ENCODE results near the gene MAT2B. TPM values are rescaled to one million over a fixed set of nuclear protein-coding genes. Genes with fewer than 3 reads are reported as not detected.

The MAT2B gene
- total and polyA plus RNA-seq, 5 donors from 2014 or later, result 88.9 to 444 (median 406) TPM

DNA sequence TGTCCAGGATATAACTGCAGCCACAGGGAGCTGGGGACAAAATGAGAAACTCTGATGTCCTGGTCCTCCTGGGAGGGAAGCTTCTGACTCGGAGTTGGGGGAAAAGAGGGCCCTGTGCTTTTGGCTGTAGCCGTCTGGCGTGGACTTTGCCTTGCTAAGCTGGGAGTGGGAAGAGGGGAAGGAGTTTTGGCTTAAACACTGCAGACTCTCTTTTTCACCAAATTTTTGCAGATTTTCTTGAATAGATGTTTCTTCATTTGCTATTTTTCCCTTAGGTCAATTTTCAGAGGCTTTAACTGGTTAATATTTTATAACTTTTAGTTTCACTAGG is 15.7 kb upstream of the MAT2B start:
- Histone ChIP-seq H3K36me3 (ENCODE audit: control insufficient read depth, insufficient read depth, low read length) (no peaks in the 10 kb centered on the region), H3K27me3 (ENCODE audit: control insufficient read depth, insufficient read depth, low read length) (no peaks in the 10 kb centered on the region), H3K4me3 (ENCODE audit: low read depth, low read length) (no peak overlapping the region), H3K4me1 (ENCODE audit: control insufficient read depth, insufficient read depth, low read length, poor library complexity, severe bottlenecking) (no peaks in the 10 kb centered on the region), H3K9me3 (ENCODE audit: control insufficient read depth in 2 of 2, low read length in 2 of 2) (no peaks in the 10 kb centered on the region), H3K27ac (ENCODE audit: insufficient read depth, low read length, poor library complexity, severe bottlenecking) (no peak overlapping the region)
- Mint-ChIP-seq H3K4me3 (no peak overlapping the region), H3K27ac (peak overlapping the region in 1 of 3 donors; percentile 63), H3K27me3 (no peaks in the 10 kb centered on the region), H3K4me1 (peaks cover under 1 to 14% (median 8%) of the 10 kb centered on the region in 4 donors), H3K9me3 (no peaks in the 10 kb centered on the region), H3K36me3 (no peaks in the 10 kb centered on the region)
- no peak for DNase-seq
- no peak for ATAC-seq (ENCODE audit: low read depth in 2 of 2)

DNA sequence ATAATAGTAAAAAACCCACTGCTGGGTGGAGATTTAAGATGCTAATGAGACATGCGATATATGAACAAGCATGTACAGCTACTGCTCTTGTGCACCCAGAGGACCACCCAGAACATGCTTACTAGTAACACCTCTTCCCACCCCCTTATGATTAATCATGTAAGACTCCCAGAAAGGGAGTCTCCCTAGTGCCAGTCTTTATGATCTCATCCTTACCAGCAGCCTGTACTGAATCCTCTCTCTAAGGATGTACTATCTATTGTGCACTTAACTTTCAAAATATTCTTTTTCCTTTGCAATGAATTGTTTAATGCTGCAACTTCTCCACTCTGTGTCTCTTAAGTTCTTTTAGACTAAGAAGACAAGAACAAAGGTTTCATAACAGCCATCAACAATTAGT is 9.1 kb upstream of the MAT2B start:
- Histone ChIP-seq H3K4me3 (ENCODE audit: low read depth, low read length) (no peak overlapping the region), H3K9me3 (ENCODE audit: control insufficient read depth in 2 of 2, low read length in 2 of 2) (no peaks in the 10 kb centered on the region), H3K36me3 (ENCODE audit: control insufficient read depth, insufficient read depth, low read length) (no peaks in the 10 kb centered on the region), H3K27me3 (ENCODE audit: control insufficient read depth, insufficient read depth, low read length) (no peaks in the 10 kb centered on the region), H3K27ac (ENCODE audit: insufficient read depth, low read length, poor library complexity, severe bottlenecking) (no peak overlapping the region), H3K4me1 (ENCODE audit: control insufficient read depth, insufficient read depth, low read length, poor library complexity, severe bottlenecking) (no peaks in the 10 kb centered on the region)
- Mint-ChIP-seq H3K9me3 (no peaks in the 10 kb centered on the region), H3K4me3 (no peak overlapping the region), H3K36me3 (no peaks in the 10 kb centered on the region), H3K4me1 (peaks cover 0 to 9% (median 2%) of the 10 kb centered on the region in 4 donors), H3K27ac (no peak overlapping the region), H3K27me3 (no peaks in the 10 kb centered on the region)
- DNase-seq, result no peak
- ATAC-seq (ENCODE audit: low read depth in 2 of 2), result no peak

DNA sequence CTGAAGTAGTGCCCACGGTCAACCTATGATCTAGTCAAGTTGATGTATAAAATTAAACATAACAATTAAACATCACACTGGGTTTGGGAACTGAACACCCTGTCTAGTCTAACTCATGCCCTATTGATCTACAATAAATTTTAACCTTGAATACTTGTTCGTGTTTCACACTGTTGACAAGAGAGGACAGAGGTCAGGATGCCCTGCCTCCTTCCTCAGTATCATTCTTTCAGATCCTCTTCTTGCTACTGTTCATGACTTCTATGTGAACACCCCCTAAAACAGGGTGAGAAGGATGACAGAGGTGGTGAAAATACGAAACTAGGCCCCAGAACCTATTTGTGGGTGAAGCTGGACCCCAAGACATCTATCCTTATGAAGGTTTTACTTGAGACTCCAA is 8.1 kb upstream of the MAT2B start:
- no peak for DNase-seq
- no peaks in the 10 kb centered on the region for H3K9me3 ChIP-seq (ENCODE audit: control insufficient read depth in 2 of 2, low read length in 2 of 2)
- no peak for ATAC-seq (ENCODE audit: low read depth in 2 of 2)
- Mint-ChIP-seq H3K36me3 (no peaks in the 10 kb centered on the region), H3K27ac (no peak overlapping the region), H3K4me3 (no peak overlapping the region), H3K9me3 (no peaks in the 10 kb centered on the region), H3K27me3 (no peaks in the 10 kb centered on the region), H3K4me1 (peaks cover 0 to 5% (median 2%) of the 10 kb centered on the region in 4 donors)
- no peaks in the 10 kb centered on the region for H3K36me3 ChIP-seq (ENCODE audit: control insufficient read depth, insufficient read depth, low read length)
- no peak overlapping the region for H3K4me3 ChIP-seq (ENCODE audit: low read depth, low read length)
- H3K27me3 ChIP-seq (ENCODE audit: control insufficient read depth, insufficient read depth, low read length), result no peaks in the 10 kb centered on the region
- no peak overlapping the region for H3K27ac ChIP-seq (ENCODE audit: insufficient read depth, low read length, poor library complexity, severe bottlenecking)
- no peaks in the 10 kb centered on the region for H3K4me1 ChIP-seq (ENCODE audit: control insufficient read depth, insufficient read depth, low read length, poor library complexity, severe bottlenecking)

DNA sequence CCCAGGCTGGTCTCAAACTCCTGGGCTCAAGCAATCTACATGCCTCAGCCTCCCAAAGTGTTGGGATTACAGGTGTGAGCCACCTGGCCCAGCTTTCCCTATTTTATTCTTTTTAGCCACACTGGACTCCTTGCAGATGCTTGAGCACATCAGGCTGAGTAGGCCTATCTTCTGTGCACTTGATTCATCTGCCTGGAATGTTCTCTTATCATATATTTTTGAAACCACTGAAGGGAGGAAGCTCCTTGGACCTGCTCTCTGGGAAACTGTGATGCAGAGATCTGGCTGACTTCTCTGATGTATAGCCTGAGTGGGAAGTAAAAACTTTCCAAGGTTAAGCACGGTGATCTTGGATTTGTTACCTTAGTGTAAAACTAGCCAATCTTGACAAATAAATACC is 6.5 kb upstream of the MAT2B start:
- Histone ChIP-seq H3K27ac (ENCODE audit: insufficient read depth, low read length, poor library complexity, severe bottlenecking) (no peak overlapping the region), H3K27me3 (ENCODE audit: control insufficient read depth, insufficient read depth, low read length) (no peaks in the 10 kb centered on the region), H3K9me3 (ENCODE audit: control insufficient read depth in 2 of 2, low read length in 2 of 2) (no peaks in the 10 kb centered on the region), H3K4me1 (ENCODE audit: control insufficient read depth, insufficient read depth, low read length, poor library complexity, severe bottlenecking) (peaks cover 12% of the 10 kb centered on the region), H3K36me3 (ENCODE audit: control insufficient read depth, insufficient read depth, low read length) (no peaks in the 10 kb centered on the region), H3K4me3 (ENCODE audit: low read depth, low read length) (no peak overlapping the region)
- Mint-ChIP-seq H3K9me3 (no peaks in the 10 kb centered on the region), H3K4me1 (peaks cover 5 to 15% (median 10%) of the 10 kb centered on the region in 4 donors), H3K4me3 (no peak overlapping the region), H3K36me3 (no peaks in the 10 kb centered on the region), H3K27ac (no peak overlapping the region), H3K27me3 (no peaks in the 10 kb centered on the region)
- ATAC-seq (ENCODE audit: low read depth in 2 of 2) (no peak), DNase-seq (no peak)

DNA sequence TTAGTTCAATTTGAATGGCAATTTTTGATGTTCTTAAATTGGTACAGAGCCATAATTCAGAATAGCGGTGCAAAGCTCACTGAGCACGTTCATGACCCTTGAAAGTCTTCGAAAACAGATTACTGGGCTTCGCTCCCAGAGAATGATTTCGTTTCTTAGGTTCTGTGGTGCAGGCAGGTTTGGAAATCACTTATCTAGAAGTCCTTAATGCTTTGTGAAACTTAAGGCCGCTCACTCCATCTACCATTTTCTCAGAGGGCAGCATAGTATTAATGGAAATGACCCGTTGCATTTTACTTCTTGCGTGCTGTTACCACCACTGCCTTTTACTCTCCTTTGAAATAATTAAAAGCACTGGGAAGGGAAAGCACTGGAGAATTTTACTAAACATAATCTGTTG is 2.9 kb upstream of the MAT2B start:
- H3K4me3 ChIP-seq (ENCODE audit: low read depth, low read length), result peak overlapping the region; percentile 95
- no peaks in the 10 kb centered on the region for H3K36me3 ChIP-seq (ENCODE audit: control insufficient read depth, insufficient read depth, low read length)
- Mint-ChIP-seq H3K36me3 (no peaks in the 10 kb centered on the region), H3K4me1 (peaks cover 5 to 28% (median 21%) of the 10 kb centered on the region in 4 donors), H3K9me3 (no peaks in the 10 kb centered on the region), H3K27me3 (no peaks in the 10 kb centered on the region), H3K4me3 (peak overlapping the region; percentile 94 to 99 (median 96)), H3K27ac (peak overlapping the region in 2 of 3 donors; percentile 99 to 100)
- no peak for DNase-seq
- no peaks in the 10 kb centered on the region for H3K27me3 ChIP-seq (ENCODE audit: control insufficient read depth, insufficient read depth, low read length)
- peaks cover 28% of the 10 kb centered on the region for H3K4me1 ChIP-seq (ENCODE audit: control insufficient read depth, insufficient read depth, low read length, poor library complexity, severe bottlenecking)
- H3K9me3 ChIP-seq (ENCODE audit: control insufficient read depth in 2 of 2, low read length in 2 of 2), result no peaks in the 10 kb centered on the region
- H3K27ac ChIP-seq (ENCODE audit: insufficient read depth, low read length, poor library complexity, severe bottlenecking), result peak overlapping the region; percentile 99
- ATAC-seq (ENCODE audit: low read depth in 2 of 2), result no peak

DNA sequence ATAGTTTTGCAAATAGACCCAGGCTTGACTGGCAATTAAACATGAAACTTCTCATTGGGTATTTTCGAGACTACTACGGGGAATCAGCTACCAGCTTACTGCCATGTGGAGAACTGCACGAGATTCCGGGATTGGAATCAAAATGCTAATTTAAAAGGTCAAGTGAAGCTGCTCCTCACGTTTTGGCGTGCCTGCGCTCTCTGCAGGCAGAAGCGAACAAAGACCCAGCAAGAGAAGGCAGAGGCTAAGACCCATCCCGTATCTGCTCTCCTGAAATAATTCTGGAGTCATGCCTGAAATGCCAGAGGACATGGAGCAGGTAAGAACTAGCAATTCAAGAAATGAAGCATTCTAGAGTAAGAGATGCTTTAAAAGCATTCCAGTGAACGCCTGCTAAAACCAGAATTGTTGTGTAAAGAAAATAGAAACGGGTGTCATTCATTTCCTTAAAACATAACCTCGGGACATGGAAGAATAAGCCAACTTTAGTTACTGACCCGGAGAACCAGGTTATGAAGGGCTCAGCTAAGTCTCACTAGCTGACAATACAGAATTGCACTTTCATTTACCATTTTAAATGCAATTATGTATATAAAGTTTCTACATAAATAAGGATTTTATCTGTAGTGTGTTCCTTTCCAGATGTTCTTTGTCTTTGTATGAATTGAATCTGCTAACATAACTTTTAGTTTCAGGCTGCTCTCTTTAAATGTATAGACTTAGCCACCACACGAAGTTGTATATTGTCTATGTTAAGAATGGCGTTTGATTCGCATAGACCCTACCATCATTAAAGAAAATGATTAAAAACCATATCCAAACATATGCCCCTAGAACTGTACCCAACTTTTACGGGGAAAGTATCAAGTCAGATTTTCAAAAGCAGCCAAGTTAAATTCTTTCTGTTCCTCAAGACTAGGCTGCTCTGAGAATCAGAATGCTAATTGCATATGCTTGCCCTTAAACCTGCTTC is 2.0 kb upstream of the MAT2B start:
- peak overlapping the region; percentile 99 to 100 (median 100) for H3K27ac Mint-ChIP-seq
- peak overlapping the region; percentile 94 to 99 (median 96) for H3K4me3 Mint-ChIP-seq
- H3K9me3 ChIP-seq (ENCODE audit: control insufficient read depth in 2 of 2, low read length in 2 of 2), result no peaks in the 10 kb centered on the region

DNA sequence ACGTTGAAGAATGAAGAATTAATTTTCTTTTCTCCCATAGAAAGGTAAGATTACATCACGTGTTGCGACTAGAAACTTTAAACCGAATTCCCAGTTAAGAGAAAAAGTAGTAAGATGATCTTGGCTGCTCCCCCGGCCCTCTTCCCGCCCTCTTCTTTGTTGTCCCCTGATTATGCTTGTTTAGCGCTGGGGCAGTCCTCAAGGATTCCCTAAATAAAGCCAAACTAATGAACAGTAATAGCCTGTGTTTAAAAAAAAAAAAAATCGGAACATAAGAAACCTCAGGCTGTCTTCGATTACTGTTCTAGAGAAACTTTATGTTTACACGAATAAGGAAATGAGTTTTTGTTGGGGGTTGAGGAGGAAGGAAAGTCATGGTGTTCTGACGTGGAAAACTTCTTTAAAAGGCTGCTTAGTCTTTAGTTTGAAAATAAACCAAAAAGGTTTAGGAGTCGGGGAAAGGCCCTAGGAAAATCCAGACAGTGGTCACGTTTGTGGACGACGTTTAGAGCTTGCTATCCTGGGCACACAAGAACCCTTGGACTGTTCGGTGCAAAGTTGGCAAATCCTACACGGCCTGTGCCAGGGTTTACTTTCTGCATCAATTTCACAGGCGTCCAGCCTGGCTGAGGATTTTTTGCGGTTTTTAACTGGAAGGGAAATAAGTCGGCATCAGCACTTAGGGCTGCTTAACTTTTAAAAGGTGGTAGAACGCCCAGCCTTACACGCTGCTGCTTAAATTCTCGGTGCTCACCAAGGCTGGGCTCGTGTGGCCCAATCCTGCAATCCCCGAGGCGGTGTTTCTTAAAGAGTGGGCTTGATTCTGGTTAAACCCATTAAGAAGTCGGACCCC is 1.1 kb upstream of the MAT2B start:
- Histone ChIP-seq H3K27me3 (ENCODE audit: control insufficient read depth, insufficient read depth, low read length) (no peaks in the 10 kb centered on the region), H3K4me3 (ENCODE audit: low read depth, low read length) (peak overlapping the region; percentile 95), H3K9me3 (ENCODE audit: control insufficient read depth in 2 of 2, low read length in 2 of 2) (no peaks in the 10 kb centered on the region), H3K27ac (ENCODE audit: insufficient read depth, low read length, poor library complexity, severe bottlenecking) (peak overlapping the region; percentile 99), H3K4me1 (ENCODE audit: control insufficient read depth, insufficient read depth, low read length, poor library complexity, severe bottlenecking) (peaks cover 46% of the 10 kb centered on the region), H3K36me3 (ENCODE audit: control insufficient read depth, insufficient read depth, low read length) (no peaks in the 10 kb centered on the region)
- Mint-ChIP-seq H3K27ac (peak overlapping the region; percentile 99 to 100 (median 100)), H3K4me3 (peak overlapping the region; percentile 94 to 99 (median 96)), H3K36me3 (peaks cover 4% of the 10 kb centered on the region), H3K4me1 (peaks cover 11 to 46% (median 36%) of the 10 kb centered on the region in 4 donors), H3K27me3 (no peaks in the 10 kb centered on the region), H3K9me3 (no peaks in the 10 kb centered on the region)
- ATAC-seq (ENCODE audit: low read depth in 2 of 2), result no peak
- peak in 2 of 3 donors; percentile 38 to 71 for DNase-seq

More for the DNA sequence above, 2.0 kb upstream of the MAT2B start:
- no peak for ATAC-seq (ENCODE audit: low read depth in 2 of 2)
- DNase-seq, result peak in 1 of 3 donors; percentile 59
- Mint-ChIP-seq H3K36me3 (no peaks in the 10 kb centered on the region), H3K9me3 (no peaks in the 10 kb centered on the region), H3K27me3 (no peaks in the 10 kb centered on the region), H3K4me1 (peaks cover 5 to 37% (median 29%) of the 10 kb centered on the region in 4 donors)
- Histone ChIP-seq H3K36me3 (ENCODE audit: control insufficient read depth, insufficient read depth, low read length) (no peaks in the 10 kb centered on the region), H3K27ac (ENCODE audit: insufficient read depth, low read length, poor library complexity, severe bottlenecking) (peak overlapping the region; percentile 99), H3K4me1 (ENCODE audit: control insufficient read depth, insufficient read depth, low read length, poor library complexity, severe bottlenecking) (peaks cover 37% of the 10 kb centered on the region), H3K27me3 (ENCODE audit: control insufficient read depth, insufficient read depth, low read length) (no peaks in the 10 kb centered on the region), H3K4me3 (ENCODE audit: low read depth, low read length) (peak overlapping the region; percentile 95)
